Measurements from ENCODE around the gene SALL4.

Gene SALL4

GRCh38 chr20:51735728-51736600, 66.4 kb downstream of the SALL4 start:
- no peak for DNase-seq (ENCODE audit: low read depth)

GRCh38 chr20:51734876-51735720, 67.2 kb downstream of the SALL4 start:
- DNase-seq (ENCODE audit: low read depth), result no peak

GRCh38 chr20:51733070-51733469, 69.3 kb downstream of the SALL4 start:
- no peak for DNase-seq (ENCODE audit: low read depth)

All from activated T-cell treated with anti-CD3 and anti-CD28 coated beads for 24 hours (primary cell).